NCI-H510A treated with DMSO at 0.1 percent for 48 hours (cell line): ENCODE results near the gene HK3.
A peak's percentile ranks its signal among the peaks of the same experiment; 100 is the strongest.
"Not testable (repeated sequence)": the region's sequence is repeated elsewhere in the genome, so short reads cannot be mapped to it uniquely, and the experiment has no call there.

ENCODE experiments used
- DNase-seq: peaks from one replicate; lab custom pipeline; 2025; lab: John Stamatoyannopoulos, UW

HK3 gene

DNA sequence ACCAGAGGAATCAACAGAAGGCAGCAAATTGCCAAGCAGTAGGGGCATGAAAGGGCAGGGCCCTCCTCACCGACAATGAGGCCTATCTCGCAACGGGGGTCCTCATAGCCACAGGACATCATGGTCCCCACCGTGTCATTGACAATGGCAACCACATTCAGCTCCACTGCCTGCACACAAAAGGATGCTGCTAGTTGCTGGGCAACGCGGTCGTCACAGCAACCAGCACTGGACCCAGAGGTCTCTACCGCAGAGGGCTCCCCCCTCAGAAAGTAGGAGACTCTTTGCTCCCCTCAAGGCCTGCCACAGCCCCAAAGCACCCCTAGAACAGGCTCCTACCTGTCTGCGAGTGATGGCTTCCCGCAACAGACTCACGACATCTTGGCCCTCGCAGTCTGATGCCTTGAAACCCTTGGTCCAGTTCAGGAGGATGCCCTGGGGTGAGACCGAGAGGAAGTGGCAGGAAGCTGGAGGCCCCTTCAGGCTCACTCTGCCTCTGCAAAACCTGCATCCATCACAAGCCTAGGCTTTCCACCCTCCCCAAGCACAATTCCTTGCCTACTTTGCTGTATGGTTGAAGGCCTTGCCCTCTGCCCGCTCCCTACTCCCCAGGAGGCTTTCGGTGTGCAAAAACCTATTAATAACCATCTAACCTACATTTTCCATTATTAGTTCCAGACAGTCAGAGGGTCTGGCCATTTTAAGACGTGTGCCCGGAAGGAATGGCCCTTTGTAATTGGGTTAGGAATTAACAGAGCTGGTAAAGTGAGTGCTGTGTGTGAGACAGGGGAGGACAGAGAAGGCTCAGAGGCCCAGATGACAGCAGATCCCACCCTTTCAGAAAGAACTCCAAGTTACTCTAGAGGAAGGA lies 15.2 kb downstream of the HK3 start:
- DNase-seq = no peak

DNA sequence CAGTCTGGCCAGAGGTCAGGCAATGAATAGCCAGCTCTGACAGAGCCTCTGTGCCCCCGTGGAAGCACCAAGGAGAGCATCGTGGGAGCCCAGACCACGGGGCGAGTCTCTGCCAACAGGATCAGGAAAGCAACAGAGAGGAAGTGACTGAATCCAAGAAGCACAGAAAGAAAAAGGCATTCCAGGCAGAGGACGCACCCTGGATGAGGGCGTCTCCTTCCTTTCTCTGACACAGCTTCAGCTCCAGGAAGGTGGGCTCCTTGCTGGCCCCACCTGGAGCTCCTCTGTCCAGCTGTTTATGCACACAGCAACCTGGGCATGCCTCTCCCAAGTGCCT lies 16.6 kb downstream of the HK3 start:
- no peak for DNase-seq

DNA sequence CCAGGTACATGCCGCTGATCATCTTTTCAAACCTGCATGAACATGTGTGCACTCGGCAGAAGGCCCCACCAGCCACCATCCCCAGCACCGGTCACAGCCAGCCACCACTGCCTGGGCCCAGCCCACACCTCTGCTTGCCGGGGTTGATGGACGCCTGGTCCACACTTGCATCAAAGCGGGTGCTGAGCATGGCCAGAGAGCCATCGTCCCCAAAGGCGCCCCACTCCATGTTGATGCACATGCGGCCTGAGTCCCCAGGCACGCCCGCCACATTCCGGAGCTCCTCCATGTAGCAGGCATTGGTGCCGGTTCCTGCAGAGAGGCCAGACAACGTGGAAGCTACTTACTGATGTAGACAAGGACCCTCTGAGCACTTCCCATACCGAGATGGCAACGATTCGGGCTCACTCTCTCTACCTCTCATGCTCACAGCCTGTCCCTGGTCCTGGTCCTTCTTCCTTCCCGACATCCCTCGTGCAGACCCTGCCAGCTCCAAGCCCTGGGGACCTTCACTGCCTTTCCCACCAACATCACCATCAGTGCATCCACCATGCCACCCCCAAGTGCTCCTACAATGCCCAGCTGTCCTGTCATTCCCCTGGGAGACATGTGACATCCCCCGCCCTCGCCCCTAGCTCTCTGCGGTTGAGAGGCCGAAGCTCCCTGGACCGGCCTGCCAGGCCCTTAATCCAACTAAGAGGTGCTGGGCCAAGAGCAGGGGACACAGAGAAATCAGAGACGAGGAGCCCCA lies 17.2 kb downstream of the HK3 start:
- DNase-seq = no peak

DNA sequence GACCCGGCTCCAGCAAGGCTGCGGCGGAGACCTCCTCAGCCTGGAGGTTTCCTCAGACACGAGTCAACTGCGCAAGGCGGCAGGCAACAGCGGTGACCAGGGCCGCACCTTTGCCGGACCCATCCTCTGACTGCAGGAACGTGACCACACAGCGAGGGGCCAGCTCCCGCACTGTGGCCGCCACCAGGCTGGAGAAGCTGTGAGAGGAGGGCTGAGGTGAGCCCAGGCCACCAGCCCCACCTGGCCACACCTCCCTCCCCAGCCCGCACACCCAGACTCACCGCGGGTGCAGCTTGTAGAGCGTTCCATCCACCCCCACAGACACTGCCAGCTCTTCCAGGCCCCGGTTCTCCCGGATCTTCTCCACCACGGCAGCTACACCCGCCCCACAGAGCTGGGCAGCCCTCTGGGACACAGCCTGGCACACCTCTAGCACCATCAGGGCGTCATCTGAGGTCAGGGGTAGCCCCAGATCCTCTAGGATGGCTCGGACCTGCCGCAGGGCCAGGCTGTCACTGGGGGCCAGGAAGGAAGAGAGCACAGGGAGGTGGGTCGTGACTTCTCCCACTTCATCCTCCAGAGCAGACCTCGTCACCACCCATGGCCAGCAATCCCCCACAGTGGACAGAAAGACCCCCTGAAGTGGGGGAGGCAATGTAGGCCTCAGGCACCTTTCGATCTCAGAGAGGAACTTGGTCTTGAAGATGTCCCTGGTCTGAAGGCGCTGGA lies 18.0 kb downstream of the HK3 start:
- no peak for DNase-seq

DNA sequence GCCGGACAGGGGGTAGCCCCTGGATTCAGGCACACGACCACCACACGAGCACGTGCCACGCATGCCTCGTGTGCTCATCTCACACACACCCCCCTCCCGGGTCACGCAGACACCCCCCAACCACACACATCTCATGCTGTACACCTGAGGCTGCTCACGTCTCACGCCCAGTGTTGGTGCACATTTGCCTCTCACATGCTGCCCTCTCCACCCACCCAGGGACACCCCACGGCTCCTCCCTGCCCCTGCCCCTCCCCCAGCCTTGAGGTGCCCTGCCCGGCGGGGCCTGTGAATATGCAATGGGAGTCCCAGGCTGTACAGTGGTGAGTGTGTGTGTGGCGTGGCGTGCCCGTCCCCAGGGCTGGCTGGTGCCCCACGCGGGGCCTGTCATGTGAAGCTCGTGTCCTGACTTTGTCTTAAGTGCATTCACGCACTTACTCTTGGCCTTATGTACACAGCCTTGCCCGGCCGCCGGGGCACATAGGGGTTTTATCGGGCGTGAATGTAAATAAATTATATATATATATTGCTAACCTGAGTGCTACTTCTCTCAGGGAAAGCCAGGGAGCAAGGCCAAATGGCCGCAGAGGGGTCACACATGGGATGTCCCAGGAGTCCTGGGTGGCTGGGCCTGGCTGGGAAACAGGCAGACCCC lies 18.7 kb downstream of the HK3 start:
- no peak for DNase-seq

DNA sequence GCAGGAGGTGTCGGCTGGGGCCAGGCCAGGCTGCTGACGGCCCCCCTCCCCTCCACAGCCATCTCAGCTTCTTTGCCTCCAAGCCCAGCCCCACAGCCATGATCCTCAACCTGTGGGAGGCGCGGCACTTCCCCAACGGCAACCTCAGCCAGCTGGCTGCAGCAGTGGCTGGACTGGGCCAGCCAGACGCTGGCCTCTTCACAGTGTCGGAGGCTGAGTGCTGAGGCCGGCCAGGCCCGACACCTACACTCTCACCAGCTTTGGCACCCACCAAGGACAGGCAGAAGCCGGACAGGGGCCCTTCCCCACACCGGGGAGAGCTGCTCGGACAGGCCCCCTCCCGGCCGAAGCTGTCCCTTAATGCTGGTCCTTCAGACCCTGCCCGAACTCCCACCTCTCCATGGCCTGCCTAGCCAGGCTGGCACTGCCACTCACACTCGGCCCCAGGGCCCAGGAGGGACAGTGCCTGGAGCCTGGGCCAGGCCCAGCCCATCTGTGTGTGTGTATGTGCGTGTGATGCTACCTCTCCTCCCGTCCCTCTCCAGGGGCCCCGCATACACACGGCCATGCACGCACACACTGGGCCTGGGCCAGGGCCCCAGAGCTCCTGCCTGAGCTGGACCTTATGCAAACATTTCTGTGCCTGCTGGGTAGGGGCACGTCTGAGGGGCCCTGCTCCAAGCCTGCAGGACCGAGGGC lies 19.3 kb downstream of the HK3 start:
- no peak for DNase-seq

DNA sequence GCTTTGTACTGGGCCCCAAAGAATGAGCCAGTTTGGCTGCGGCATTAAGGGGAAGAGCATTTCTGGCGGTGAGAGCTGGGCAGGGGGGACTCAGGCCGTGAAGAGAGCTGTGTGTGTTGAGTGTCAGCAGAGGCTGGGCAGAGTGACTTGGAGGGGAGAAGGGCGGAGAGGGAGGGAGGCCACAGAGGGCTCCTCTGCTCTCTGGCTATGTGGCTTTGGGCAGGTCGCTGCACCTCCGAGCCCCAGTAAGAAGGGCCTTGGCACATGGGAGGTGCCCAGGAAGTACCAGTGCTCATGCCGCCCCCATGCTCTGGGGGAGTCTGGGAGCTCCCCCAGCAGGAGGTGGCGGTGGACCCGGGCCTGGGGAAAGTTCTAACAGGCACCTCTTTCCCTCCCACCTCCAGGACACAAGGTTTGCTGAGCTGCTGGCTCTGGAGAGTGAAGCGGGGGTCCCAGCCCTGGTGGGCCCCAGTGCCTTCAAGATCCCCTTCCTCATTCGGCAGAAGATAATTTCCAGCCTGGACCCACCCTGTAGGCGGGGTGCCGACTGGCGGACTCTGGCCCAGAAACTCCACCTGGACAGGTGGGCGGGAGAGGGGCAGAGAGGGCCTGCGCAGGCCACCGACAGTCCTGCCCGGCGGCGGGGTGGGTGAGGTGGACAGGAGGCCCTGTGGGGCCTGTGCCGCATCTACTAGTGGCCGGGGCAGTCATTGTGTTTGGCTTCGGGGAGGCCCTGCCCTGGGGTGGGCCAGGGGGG lies 20.1 kb downstream of the HK3 start:
- no peak for DNase-seq

DNA sequence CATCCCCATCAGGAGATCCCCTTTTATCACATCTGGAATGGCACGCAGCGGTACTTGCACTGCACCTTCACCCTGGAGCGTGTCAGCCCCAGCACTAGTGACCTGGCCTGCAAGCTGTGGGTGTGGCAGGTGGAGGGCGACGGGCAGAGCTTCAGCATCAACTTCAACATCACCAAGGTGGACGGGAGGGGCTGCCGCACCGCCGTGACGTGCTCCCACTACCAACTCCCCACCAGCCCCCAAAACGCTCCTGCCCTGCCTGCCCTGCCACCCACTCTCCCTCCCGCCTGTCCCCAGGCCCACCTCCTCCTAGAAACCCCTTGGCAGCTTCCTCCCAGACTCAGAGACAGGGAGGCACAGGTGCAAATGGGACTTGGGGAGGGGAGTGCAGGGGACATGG lies 20.7 kb downstream of the HK3 start:
- no peak for DNase-seq

DNA sequence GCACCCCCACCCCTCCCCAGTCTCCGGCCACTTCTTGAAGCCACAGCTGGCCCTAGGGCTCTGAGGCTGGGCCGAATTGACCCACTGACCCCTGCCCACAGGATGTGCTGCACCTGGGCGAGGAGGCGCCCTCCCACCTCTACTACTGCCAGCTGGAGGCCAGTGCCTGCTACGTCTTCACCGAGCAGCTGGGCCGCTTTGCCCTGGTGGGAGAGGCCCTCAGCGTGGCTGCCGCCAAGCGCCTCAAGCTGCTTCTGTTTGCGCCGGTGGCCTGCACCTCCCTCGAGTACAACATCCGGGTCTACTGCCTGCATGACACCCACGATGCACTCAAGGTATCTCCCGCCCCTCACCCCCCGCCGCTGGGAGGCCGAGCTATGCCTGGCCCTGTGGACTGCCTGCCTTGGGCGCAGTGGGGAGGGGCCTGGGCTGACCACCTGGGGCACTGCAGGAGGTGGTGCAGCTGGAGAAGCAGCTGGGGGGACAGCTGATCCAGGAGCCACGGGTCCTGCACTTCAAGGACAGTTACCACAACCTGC lies 21.3 kb downstream of the HK3 start:
- DNase-seq = peak; percentile 51

DNA sequence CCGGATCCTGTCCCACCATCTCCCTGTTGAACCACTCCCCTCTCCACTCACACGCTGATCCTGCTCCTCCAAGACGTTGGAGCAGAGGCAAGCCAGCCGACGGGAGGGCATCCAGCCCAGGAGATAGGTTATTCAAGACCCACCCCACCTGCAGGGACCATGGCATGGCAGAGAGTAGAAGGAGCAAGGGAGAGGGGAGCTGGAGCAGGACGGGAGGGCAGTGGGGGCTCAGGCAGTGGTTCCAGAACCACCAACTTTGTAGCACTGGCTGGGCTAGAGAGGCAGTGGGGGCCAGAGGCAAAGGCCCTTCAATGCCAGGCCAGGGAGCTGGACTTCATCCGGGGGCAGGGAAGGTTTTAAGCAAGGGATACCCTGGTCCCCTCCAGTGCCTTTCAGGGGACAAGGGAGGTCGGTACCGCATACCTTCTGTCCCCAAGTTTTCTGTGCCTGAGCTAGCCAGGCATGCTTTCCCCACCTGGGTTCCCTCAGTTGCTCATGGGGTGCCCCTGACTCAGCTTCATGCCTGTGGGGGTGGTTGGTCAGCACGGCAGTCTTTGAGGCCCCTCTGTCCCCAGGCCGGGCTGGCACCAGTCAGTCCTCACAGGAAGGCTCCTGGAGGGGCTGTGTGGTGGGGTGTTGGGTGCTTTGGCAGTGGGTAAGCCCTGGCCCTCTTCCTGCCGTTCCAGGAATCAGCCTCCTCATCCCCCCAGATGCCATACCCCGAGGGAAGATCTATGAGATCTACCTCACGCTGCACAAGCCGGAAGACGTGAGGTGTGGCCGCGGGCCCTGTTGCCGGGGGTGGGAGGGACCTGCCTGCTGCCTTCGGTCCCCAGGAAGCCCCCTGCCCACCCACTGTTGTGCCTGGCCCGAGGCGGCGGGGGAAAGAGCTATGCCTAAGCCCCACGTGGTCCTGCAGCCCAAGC lies 22.4 kb downstream of the HK3 start:
- no peak for DNase-seq

DNA sequence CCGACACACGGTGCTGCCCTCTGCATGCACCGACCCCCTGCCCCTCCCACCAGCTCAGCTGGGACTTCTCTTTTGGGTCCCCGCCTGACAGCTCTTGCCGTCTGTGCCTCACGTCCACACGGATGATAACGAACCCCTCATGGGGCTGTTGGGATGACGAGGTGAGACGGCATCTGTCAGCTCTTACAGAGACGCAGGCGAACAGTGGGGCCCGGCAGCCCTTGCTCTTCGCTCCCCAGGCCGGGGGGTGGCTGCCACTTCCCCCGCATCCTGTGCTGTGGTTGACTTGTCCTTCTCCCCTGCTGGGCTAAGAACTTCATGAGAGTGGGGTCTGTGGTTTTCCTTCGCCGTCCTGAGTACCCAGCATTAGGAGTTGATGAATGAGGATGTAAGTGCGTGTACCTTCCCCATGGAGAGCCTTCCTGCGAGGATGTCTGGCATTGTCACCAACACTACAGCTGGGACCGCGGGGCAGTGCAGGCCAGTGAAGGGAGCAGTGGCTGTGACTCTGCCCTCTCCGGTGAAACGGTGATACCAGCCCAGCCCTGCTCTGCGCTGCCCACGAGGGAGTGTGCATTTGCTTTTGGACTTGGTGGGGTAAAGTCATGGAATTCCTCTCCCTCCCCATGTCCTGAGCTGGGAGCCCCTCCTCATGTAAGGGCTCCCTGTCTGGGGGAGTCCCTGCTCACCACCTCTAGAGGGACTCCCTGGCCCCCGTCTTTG lies 23.2 kb downstream of the HK3 start:
- DNase-seq = no peak

DNA sequence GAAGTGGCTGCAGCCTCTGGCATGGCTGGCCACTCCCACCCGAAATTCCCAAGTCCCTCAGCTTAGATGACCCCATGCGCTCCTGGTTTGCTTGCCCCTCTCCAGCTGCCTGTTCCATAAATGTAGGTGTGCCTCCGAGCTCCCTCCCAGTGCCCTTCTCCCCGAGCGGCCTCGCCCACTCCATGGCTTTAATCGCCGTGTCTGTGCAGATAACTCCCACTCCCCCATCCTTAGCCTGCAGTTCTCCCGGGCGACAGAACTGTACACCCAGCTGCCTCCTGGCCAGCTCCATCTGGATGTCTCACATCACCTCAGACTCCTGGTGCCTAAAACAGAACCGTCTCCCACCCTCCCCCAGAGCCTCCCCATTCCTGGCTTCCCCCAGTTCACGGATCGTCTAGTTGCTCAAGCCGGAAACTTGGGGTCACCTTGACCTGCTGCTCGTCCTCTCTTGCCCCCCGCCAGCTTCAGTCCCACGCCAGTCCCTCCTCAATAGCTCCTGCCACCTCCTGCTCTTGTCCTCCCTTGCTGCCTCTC lies 24.1 kb downstream of the HK3 start:
- no peak for DNase-seq

DNA sequence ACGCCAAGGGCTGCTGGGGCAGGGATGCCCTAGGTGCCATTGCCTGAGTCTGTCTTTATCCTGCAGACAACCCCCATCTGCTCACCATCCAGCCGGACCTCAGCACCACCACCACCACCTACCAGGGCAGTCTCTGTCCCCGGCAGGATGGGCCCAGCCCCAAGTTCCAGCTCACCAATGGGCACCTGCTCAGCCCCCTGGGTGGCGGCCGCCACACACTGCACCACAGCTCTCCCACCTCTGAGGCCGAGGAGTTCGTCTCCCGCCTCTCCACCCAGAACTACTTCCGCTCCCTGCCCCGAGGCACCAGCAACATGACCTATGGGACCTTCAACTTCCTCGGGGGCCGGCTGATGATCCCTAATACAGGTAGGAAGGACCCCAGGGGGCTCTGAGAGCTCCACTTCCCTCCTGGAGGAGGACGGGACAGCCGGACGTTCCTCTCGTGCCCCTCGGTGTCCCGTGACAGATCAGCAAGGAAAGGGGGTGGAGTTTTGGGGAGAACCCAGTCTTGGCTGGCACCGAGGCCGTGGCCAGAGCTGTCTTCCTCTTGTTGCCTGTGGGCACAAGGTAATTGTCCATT lies 24.9 kb downstream of the HK3 start:
- DNase-seq = no peak

DNA sequence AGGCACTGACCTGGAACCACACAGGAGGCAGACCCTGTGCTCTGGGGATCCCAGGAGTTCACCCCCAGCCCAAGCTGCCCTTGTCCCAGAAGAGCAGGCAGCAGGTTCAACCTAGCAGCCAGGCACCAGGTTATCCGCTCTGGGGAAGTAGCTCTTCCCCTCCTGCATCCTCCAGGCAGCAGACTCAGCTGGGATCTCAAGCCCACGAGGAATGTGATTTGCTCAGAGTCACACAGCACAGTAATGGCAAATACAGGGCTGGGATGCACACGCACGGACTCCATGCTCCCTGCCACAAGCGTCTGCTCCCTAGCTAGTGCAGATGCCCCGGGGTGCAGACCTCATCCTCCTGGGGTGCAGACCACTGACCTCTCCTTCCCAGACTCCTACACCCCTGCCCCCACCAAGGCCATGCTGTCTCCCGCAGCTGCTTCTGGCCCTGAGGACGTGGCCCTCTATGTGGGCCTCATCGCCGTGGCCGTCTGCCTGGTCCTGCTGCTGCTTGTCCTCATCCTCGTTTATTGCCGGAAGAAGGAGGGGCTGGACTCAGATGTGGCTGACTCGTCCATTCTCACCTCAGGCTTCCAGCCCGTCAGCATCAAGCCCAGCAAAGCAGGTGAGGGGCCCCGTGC lies 25.5 kb downstream of the HK3 start:
- DNase-seq = no peak

DNA sequence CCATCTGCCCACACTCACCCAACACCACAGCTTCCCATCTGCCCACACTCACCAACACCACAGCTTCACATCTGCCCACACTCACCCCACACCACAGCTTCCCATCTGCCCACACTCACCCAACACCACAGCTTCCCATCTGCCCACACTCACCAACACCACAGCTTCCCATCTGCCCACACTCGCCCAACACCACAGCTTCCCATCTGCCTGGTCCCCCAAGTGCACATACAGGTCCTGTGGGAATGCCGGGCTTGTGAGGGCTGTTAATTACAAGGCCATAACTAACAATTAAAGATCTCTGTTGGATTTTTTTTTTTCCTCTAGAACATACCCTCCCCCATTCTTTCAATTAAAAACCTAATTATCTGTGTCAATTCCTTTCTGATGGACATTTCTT lies 26.1 kb downstream of the HK3 start:
- not testable (repeated sequence) for DNase-seq

DNA sequence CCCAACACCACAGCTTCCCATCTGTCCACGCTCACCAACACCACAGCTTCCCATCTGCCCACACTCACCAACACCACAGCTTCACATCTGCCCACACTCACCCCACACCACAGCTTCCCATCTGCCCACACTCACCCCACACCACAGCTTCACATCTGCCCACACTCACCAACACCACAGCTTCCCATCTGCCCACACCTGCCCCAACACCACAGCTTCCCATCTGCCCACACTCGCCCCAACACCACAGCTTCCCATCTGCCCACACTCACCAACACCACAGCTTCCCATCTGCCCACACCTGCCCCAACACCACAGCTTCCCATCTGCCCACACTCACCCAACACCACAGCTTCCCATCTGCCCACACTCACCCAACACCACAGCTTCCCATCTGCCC lies 26.6 kb downstream of the HK3 start:
- DNase-seq = not testable (repeated sequence)

DNA sequence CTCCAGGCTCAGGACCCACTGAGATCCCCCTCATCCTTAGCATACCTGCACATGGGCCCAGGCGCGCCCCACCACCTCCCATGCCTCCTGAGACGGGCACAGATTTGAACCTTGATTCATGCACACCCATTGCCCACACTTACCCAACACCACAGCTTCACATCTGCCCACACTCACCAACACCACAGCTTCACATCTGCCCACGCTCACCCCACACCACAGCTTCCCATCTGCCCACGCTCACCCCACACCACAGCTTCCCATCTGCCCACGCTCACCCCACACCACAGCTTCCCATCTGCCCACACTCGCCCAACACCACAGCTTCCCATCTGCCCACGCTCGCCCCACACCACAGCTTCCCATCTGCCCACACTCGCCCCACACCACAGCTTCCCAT lies 28.5 kb downstream of the HK3 start:
- DNase-seq = not testable (repeated sequence)

DNA sequence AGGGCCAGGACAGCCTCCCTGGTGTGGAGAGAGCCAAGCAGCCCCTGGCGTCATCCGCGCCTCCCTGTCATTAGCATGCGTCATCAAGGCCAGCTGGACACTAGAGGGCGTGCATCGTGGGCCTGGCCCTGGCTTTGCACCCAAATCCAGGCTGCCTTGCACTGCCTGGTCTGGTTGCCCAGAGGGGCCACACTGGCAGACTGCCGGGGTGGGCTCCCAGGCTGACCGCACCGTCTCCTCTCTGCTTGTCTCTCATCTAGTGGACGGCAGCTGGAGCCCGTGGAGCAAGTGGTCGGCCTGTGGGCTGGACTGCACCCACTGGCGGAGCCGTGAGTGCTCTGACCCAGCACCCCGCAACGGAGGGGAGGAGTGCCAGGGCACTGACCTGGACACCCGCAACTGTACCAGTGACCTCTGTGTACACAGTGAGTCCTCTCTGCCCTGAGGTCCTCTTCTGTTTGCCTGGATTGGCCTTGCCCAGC lies 29.0 kb downstream of the HK3 start:
- DNase-seq = no peak
